SU-DHL-6 (cell line): Measurements from ENCODE around the gene BOLA2B.

ENCODE experiments used
- EZH2phosphoT487 ChIP-seq: fragments of 200-600 bp; sonication (generic), shearing (Covaris generic); conservative IDR thresholded peaks from 2 replicates; pipeline ENCODE4 v1.6.1; 2018; ENCODE audit warnings: mild to moderate bottlenecking, antibody characterized with exemption, low read length, moderate library complexity, mixed read lengths
- TF ChIP-seq, protein P1 (sequence below): fragments of 200-600 bp; sonication (generic); IDR thresholded peaks from one replicate; pipeline ENCODE4 v1.5.1; 2017; ENCODE audit warnings: antibody characterized with exemption, mild to moderate bottlenecking, low read length, moderate library complexity; ENCODE audit not compliant: insufficient read depth, poor library complexity, severe bottlenecking

DNA sequence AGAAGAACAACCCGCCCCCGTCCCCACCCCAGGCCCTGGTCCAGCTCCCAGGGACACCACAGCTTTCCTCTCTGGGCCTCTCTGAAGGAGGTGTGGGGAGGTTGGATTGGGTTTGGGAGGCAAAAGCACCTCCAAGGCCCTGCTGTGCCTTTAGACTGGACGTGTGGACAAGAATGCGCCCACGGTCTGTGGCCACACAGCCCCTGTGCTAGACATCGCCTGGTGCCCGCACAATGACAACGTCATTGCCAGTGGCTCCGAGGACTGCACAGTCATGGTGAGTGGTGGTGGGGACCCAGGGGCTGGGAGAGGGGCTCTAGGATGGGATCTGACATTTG lies 7.1 kb downstream of the BOLA2B start:
- TF ChIP-seq, protein P1, sequence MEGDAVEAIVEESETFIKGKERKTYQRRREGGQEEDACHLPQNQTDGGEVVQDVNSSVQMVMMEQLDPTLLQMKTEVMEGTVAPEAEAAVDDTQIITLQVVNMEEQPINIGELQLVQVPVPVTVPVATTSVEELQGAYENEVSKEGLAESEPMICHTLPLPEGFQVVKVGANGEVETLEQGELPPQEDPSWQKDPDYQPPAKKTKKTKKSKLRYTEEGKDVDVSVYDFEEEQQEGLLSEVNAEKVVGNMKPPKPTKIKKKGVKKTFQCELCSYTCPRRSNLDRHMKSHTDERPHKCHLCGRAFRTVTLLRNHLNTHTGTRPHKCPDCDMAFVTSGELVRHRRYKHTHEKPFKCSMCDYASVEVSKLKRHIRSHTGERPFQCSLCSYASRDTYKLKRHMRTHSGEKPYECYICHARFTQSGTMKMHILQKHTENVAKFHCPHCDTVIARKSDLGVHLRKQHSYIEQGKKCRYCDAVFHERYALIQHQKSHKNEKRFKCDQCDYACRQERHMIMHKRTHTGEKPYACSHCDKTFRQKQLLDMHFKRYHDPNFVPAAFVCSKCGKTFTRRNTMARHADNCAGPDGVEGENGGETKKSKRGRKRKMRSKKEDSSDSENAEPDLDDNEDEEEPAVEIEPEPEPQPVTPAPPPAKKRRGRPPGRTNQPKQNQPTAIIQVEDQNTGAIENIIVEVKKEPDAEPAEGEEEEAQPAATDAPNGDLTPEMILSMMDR: no peak
- no peak for TF ChIP-seq EZH2phosphoT487
